Erythroblast (primary cell): ENCODE results near the gene LMBR1.

ENCODE experiments used
- GATA1 ChIP-seq: IDR thresholded peaks from 2 replicates; pipeline ENCODE4 v1.6.1; 2011; ENCODE audit warnings: low read depth, mild to moderate bottlenecking, control low read depth, low read length, moderate library complexity
- POLR2A ChIP-seq: IDR thresholded peaks from 2 replicates; pipeline ENCODE4 v1.6.1; 2011; ENCODE audit warnings: mild to moderate bottlenecking, low read length

DNA sequence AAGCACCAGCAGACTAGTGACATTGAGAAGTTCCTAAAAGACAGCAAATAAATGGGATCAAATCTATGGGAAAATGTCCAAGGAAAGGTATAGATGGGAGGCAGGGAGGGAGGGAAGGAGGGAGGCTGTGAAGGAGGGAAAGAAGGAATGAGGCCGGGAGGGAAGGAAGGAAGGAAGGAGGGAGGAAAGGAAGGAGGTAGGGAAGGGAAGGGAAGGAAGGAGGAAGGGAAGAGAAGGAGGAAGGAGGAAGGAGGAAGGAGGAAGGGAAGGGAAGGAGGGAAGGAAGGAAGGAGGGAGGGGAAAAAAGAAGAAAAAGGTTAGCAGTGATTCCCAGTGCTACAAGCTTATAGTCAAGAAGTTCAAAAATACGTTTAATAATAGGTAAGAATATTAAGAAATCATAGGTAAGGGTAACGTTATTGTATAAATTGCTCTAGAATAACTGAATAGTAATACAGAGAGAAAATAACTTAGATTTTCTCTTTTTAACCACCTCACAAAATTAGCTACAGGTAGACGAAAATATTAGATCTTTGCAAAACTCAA, 106.9 kb downstream of the LMBR1 start:
- TF ChIP-seq POLR2A: no peak
- TF ChIP-seq GATA1: no peak
